Brain microvascular endothelial cell (primary cell): ENCODE measurements around the gene THBS2.
"Not testable (repeated sequence)": the region's sequence is repeated elsewhere in the genome, so short reads cannot be mapped to it uniquely, and the experiment has no call there.

Experiments used
- DNase-seq: peaks from one replicate; pipeline ENCODE4 v3.0.0-alpha.2; 2020
- H3K27ac ChIP-seq: fragments of 250-450 bp; sonication (Bioruptor Pico); 2 replicates; pipeline ENCODE4 v1.5.1; 2020; ENCODE audit warnings: mild to moderate bottlenecking, moderate library complexity
- H3K27me3 ChIP-seq: fragments of 250-450 bp; sonication (Bioruptor Pico); replicated peaks from 2 replicates; pipeline ENCODE4 v1.5.1; 2020; ENCODE audit warnings: mild to moderate bottlenecking
- H3K36me3 ChIP-seq: fragments of 250-450 bp; sonication (Bioruptor Pico); replicated peaks from 2 replicates; pipeline ENCODE4 v1.5.1; 2020; ENCODE audit warnings: mild to moderate bottlenecking
- H3K4me3 ChIP-seq: 2 replicates; pipeline ENCODE4 v1.5.1; 2011; ENCODE audit warnings: low read depth, mild to moderate bottlenecking, control low read depth, low read length, moderate library complexity
- in situ Hi-C: cut with HindIII; loops from 2 replicates; pipeline ENCODE4 v1.10.0; 2017; ENCODE audit warnings: low sequenced_read_pairs, low pct_ligation_motif_present
- TF ChIP-seq, protein P1 (sequence below): IDR thresholded peaks from 2 replicates; pipeline ENCODE4 v1.5.1; 2011; ENCODE audit warnings: low read depth, mild to moderate bottlenecking, moderate library complexity, low read length, control low read depth, inconsistent platforms; ENCODE audit errors: missing control alignments

The THBS2 gene

DNA sequence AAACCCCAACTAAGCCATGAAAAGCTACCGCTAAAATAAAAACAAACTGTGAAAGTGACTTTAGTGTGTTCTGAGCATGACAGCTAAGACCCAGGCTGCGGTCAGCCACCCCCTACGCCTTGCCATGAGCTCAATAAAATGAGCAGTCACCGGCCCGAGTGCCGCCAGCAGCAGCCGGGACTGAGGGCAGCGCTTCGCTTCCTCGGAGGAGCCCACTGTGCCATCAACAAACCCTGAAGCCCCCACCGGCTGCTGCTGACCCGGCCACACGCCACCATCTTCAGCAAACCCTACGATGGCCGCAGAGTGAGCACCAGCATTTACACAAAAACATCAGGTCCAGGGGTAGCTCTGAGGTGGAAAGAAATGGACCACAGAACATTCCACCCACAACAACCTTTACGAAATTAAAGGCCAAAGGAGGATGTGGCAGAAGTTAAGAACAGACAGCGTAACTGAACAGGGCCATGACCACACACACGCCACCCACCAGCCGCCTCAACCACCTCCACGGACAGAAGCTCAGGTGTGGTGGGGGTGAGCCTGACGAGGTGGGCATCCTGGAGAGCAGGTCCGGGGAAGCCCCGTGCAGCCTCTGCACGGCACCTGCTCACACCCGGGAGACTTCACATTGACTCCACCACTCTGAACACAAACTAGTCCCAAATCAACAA lies 67.0 kb downstream of the THBS2 start:
- no peaks in the 10 kb centered on the region for H3K36me3 ChIP-seq
- H3K4me3 ChIP-seq = no peak overlapping the region
- DNase-seq = no peak
- no peaks in the 10 kb centered on the region for H3K27me3 ChIP-seq
- in situ Hi-C loops = no loop called here
- TF ChIP-seq, protein P1, sequence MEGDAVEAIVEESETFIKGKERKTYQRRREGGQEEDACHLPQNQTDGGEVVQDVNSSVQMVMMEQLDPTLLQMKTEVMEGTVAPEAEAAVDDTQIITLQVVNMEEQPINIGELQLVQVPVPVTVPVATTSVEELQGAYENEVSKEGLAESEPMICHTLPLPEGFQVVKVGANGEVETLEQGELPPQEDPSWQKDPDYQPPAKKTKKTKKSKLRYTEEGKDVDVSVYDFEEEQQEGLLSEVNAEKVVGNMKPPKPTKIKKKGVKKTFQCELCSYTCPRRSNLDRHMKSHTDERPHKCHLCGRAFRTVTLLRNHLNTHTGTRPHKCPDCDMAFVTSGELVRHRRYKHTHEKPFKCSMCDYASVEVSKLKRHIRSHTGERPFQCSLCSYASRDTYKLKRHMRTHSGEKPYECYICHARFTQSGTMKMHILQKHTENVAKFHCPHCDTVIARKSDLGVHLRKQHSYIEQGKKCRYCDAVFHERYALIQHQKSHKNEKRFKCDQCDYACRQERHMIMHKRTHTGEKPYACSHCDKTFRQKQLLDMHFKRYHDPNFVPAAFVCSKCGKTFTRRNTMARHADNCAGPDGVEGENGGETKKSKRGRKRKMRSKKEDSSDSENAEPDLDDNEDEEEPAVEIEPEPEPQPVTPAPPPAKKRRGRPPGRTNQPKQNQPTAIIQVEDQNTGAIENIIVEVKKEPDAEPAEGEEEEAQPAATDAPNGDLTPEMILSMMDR = no peak
- no peak overlapping the region for H3K27ac ChIP-seq

DNA sequence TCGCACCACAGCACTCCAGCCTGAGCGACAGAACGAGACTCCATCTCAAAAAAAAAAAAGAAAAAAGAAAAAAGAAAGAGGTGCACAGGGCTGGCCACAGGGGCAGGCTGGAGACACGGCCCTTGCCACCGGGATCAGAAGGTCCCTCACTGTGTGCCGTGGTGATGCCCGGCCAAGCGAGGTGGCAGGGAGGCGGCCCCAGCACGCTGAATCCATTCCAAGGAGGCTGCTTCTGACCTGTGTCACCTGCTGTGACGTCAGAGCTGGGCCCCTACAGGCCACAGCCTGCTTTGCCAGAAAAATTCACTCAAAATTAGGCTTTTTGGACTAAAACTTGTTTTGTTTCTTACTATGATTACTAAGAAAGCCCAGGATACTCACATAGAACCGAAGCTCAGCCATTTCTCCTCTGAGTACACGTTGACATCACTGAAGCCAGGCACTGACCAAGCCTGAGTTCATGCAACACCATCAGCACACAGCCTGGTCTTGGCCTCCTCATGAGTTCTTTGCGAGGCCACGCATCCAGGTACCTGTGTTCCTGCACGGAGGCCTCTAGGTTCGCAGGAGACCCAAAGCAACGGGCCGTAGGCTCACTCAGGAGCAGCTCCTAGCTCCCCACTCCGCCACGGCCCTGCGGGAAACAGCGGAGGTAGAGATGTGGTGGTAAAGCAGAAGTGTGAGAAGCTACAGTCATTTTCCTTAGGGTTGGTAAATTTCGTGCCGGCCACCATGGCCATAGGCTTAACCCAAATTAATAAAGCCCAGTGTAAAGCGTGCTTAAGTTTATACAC lies 67.8 kb downstream of the THBS2 start:
- in situ Hi-C loops = no loop called here
- H3K27ac ChIP-seq = no peak overlapping the region
- TF ChIP-seq, protein P1 = no peak
- DNase-seq = no peak
- H3K4me3 ChIP-seq = no peak overlapping the region
- H3K27me3 ChIP-seq = no peaks in the 10 kb centered on the region
- H3K36me3 ChIP-seq = no peaks in the 10 kb centered on the region

DNA sequence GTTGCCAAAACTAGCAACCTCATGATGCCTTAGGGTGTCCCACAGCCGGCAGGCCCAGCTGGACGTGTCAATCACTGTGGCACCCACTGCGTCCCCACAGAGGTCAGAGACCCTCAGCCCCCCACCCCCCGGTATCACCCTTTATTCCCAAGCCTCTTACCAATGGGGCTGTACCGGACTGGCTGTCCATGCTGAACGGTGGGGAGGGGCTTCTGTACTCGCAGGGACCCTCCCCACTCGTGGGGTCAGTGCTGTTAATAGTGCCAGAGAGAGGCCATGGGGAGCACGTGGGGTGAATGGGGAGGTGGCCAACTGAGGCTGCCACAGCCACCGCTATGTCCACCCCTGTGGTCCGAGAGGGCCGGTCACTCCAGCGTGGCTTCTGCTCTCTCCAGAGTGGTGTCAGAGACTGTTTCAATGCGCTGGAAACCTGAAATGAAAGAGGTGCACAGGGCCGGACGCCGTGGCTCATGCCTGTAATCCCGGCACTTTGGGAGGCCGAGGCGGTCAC lies 68.6 kb downstream of the THBS2 start:
- Histone ChIP-seq H3K27me3 (no peaks in the 10 kb centered on the region), H3K27ac (no peak overlapping the region), H3K4me3 (no peak overlapping the region), H3K36me3 (no peaks in the 10 kb centered on the region)
- no peak for DNase-seq
- in situ Hi-C loops = no loop called here
- TF ChIP-seq, protein P1 = no peak

DNA sequence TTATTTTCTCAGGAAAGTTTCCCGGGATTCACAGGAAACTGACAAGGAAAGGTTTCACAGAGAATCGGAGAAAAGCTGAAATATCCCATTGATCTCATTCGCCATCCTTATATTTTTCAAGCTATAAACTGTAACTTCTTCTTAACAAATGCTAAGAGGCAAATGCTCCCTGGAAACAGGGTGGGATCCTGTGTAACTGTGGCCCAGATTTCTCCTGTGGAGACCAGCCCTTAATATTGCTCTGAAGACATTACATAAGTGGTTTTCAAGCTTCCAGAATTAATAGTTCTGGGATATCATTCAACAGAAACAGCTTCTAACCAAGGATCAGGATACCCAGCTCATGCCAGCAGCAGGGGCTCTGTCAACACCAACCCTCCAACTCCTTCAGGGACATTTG lies 69.2 kb downstream of the THBS2 start:
- no peaks in the 10 kb centered on the region for H3K27me3 ChIP-seq
- in situ Hi-C loops = no loop called here
- no peaks in the 10 kb centered on the region for H3K36me3 ChIP-seq
- TF ChIP-seq, protein P1 = no peak
- no peak for DNase-seq
- H3K27ac ChIP-seq = no peak overlapping the region
- H3K4me3 ChIP-seq = no peak overlapping the region

DNA sequence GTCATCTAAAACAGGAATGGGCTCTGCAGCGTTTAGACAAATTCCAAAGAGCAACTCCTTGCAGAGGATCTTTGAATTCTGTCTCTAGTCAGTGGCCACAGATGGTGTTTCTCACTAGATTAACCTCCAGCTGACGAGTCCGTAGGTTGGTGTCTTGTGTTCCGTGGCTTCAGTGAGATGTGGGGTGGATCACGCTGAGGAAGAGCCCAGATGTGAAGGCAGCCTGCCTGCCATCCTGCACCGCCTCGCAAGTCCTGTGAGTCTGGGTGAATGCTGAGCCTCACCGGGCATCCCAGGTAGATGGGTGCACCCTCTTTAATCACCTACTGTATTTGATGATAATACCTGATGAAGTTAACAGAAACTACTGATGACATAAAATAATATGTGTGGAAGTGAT lies 70.4 kb downstream of the THBS2 start:
- Histone ChIP-seq H3K36me3 (no peaks in the 10 kb centered on the region), H3K4me3 (no peak overlapping the region), H3K27ac (no peak overlapping the region), H3K27me3 (no peaks in the 10 kb centered on the region)
- TF ChIP-seq, protein P1 = no peak
- in situ Hi-C loops = no loop called here
- DNase-seq = no peak

DNA sequence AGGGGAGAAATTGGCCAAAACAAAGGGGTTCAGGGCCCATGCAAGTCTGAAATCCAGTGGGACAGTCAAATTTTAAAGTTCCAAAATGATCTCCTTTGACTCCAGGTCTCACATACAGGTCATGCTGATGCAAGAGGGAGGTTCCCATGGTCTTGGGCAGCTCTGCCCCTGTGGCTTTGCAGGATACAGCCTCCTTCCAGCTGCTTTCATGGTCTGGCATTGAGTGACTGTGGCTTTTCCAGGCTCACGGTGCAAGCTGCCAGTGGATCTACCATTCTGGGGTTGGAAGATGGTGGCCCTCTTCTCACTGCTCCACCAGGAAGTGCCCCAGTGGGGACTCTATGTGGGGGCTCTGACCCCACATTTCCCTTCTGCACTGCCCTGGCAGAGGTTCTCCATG lies 73.8 kb downstream of the THBS2 start:
- H3K36me3 ChIP-seq, in situ Hi-C loops, H3K27ac ChIP-seq, H3K27me3 ChIP-seq, DNase-seq, H3K4me3 ChIP-seq: not testable (repeated sequence)
